Measurements from ENCODE around the gene MEDAG. TPM values are rescaled to one million over a fixed set of nuclear protein-coding genes. Genes with fewer than 3 reads are reported as not detected.

The MEDAG gene
- total and polyA plus RNA-seq, 8 donors = 2.1 to 16.5 (median 3.8) TPM

DNA sequence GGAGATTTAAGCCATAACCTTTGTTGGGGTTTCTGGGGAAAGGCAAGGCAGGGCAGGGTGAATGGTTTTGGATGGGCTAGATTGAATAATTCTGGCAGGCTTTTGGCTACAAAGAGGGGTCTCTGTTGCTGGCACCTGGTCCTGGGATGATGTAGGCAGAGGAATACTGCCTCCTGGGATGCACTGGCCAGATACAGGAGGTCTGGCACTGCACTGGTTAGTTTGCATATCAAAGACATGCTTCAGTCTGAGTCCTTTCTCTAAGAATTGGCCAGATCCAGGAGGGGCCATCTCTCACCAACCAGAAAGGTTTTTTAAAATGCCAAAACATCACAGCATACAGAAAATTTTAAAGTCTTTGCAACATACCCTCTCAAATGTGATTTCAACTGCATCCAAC lies 8.0 kb upstream of the MEDAG start:
- peaks cover 0 to 5% of the 10 kb centered on the region in 2 donors for H3K4me1 ChIP-seq
- no peaks in the 10 kb centered on the region for H3K36me3 ChIP-seq
- H3K27me3 ChIP-seq = peaks cover 0 to 9% of the 10 kb centered on the region in 2 donors
- TF ChIP-seq CTCF (IDR thresholded peaks at IDR 0.05) = no peak
- DNase-seq (no peak), ATAC-seq (no peak)
- no peak overlapping the region for H3K4me3 ChIP-seq
- intact Hi-C loops (cut with DNase I) = no loop called here
- no peaks in the 10 kb centered on the region for H3K9me3 ChIP-seq
- no peak overlapping the region for H3K27ac ChIP-seq

- Histone ChIP-seq H3K9me3 (no peaks in the 10 kb centered on the region), H3K4me3 (no peak overlapping the region), H3K27me3 (peaks cover 0 to 13% of the 10 kb centered on the region in 2 donors), H3K4me1 (peaks cover 0 to 5% of the 10 kb centered on the region in 2 donors), H3K27ac (peak overlapping the region in 1 of 2 donors; percentile 2), H3K36me3 (no peaks in the 10 kb centered on the region)
- ATAC-seq (peak; percentile 79), DNase-seq (peak in 1 of 4 donors; percentile 56)
- no peak for TF ChIP-seq CTCF (IDR thresholded peaks at IDR 0.05)
- intact Hi-C loops (cut with DNase I) = no loop called here
Measured at GRCh38 chr13:30898678-30899241, 7.3 kb upstream of the MEDAG start.

DNA sequence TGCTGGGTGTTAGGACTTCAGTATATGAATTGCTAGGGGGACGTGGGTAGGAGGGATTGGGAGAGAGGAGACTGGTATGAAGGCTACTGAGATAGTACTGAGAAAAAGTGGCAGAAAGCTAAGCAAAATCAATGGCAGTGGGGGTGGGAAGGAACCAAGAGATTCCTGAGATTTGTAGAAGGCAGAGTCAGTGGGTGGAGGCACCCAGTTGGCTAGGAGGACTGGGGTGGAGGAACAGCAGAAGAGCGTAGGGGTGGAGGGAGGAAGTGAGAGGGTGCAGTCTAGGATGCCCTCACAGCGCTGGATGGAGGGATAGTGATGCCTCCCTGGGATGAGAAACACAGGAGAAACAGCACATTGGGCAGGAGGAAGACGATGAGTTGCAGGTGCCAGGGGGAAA lies 5.6 kb upstream of the MEDAG start:
- Histone ChIP-seq H3K27ac (no peak overlapping the region), H3K4me1 (peaks cover 0 to 5% of the 10 kb centered on the region in 2 donors), H3K27me3 (peaks cover 4 to 29% of the 10 kb centered on the region in 2 donors), H3K36me3 (no peaks in the 10 kb centered on the region), H3K9me3 (no peaks in the 10 kb centered on the region), H3K4me3 (no peak overlapping the region)
- intact Hi-C loops (cut with DNase I) = no loop called here
- ATAC-seq (peak; percentile 9), DNase-seq (no peak)
- no peak for TF ChIP-seq CTCF (IDR thresholded peaks at IDR 0.05)

- no peak for DNase-seq
- peaks cover 11 to 36% of the 10 kb centered on the region in 2 donors for H3K27me3 ChIP-seq
- H3K4me1 ChIP-seq = peaks cover 0 to 10% of the 10 kb centered on the region in 2 donors
- intact Hi-C loops (cut with DNase I) = no loop called here
- H3K4me3 ChIP-seq = no peak overlapping the region
- no peak for ATAC-seq
- H3K36me3 ChIP-seq = no peaks in the 10 kb centered on the region
- TF ChIP-seq CTCF (IDR thresholded peaks at IDR 0.05) = no peak
- no peaks in the 10 kb centered on the region for H3K9me3 ChIP-seq
- no peak overlapping the region for H3K27ac ChIP-seq
Measured at GRCh38 chr13:30900952-30901749, 4.9 kb upstream of the MEDAG start.

DNA sequence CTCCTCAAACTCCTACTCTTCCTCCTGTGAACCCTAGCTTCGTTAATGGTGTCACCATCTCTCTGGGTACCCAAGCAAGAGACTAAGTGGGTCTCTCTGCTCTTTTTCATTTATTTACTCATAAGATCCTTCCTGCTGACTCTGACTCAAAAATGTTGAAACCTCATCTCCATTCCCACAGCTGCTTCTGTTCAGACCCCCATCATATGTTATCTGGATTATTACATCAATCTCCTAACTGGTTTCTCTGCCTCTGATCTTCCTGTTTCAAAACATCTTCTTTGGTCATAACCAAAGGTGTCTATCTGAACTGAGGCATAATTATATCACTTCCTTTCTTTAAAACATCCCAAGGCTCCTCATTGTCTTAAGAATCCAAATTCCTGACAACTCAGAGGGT lies 2.0 kb upstream of the MEDAG start:
- H3K4me1 ChIP-seq = peaks cover 3 to 23% of the 10 kb centered on the region in 2 donors
- H3K9me3 ChIP-seq = no peaks in the 10 kb centered on the region
- H3K4me3 ChIP-seq = no peak overlapping the region
- intact Hi-C loops (cut with DNase I) = no loop called here
- H3K27ac ChIP-seq = no peak overlapping the region
- no peaks in the 10 kb centered on the region for H3K36me3 ChIP-seq
- ATAC-seq = no peak
- DNase-seq = no peak
- peaks cover 14 to 64% of the 10 kb centered on the region in 2 donors for H3K27me3 ChIP-seq
- no peak for TF ChIP-seq CTCF (IDR thresholded peaks at IDR 0.05)
